BLaER1 (cell line): ENCODE data around the gene SMAD2.
"Not testable (repeated sequence)": the region's sequence is repeated elsewhere in the genome, so short reads cannot be mapped to it uniquely, and the experiment has no call there.

Experiments used
- H3K27ac ChIP-seq: shearing (Covaris generic); formaldehyde crosslinking; 2 replicates; pipeline ENCODE4 v1.8.1; 2022
- H3K27me3 ChIP-seq: shearing (Covaris generic); formaldehyde crosslinking; 2 replicates; pipeline ENCODE4 v1.8.1; 2022
- H3K36me3 ChIP-seq: shearing (Covaris generic); formaldehyde crosslinking; 2 replicates; pipeline ENCODE4 v1.8.1; 2022
- H3K4me1 ChIP-seq: shearing (Covaris generic); formaldehyde crosslinking; 2 replicates; pipeline ENCODE4 v1.8.1; 2022
- H3K4me2 ChIP-seq: shearing (Covaris generic); formaldehyde crosslinking; 2 replicates; pipeline ENCODE4 v1.8.1; 2022
- H3K4me3 ChIP-seq: shearing (Covaris generic); formaldehyde crosslinking; 2 replicates; pipeline ENCODE4 v1.8.1; 2022
- H3K9ac ChIP-seq: shearing (Covaris generic); formaldehyde crosslinking; 2 replicates; pipeline ENCODE4 v1.8.1; 2022
- H3K9me3 ChIP-seq: shearing (Covaris generic); formaldehyde crosslinking; 2 replicates; pipeline ENCODE4 v1.8.1; 2022
- H4K20me1 ChIP-seq: shearing (Covaris generic); formaldehyde crosslinking; 2 replicates; pipeline ENCODE4 v1.8.1; 2022
- Cebpa-rat ChIP-seq: shearing (Covaris generic); IDR thresholded peaks from 2 replicates; pipeline ENCODE4 v1.8.1; 2022

Gene SMAD2

GRCh38 chr18:47968006-47968676, 37.7 kb upstream of the SMAD2 start:
- no peak for TF ChIP-seq Cebpa-rat
- Histone ChIP-seq H3K9me3 (peaks cover 14% of the 10 kb centered on the region), H3K27me3 (no peaks in the 10 kb centered on the region), H4K20me1 (no peaks in the 10 kb centered on the region), H3K9ac (no peak overlapping the region), H3K36me3 (no peaks in the 10 kb centered on the region), H3K4me3 (no peak overlapping the region), H3K27ac (no peak overlapping the region), H3K4me1 (peaks cover 23% of the 10 kb centered on the region), H3K4me2 (no peak overlapping the region)

GRCh38 chr18:47964053-47964452, 33.6 kb upstream of the SMAD2 start:
- Histone ChIP-seq H3K4me3 (no peak overlapping the region), H3K36me3 (no peaks in the 10 kb centered on the region), H3K4me1 (no peaks in the 10 kb centered on the region), H3K9ac (no peak overlapping the region), H3K9me3 (peaks cover 55% of the 10 kb centered on the region), H4K20me1 (no peaks in the 10 kb centered on the region), H3K27me3 (no peaks in the 10 kb centered on the region), H3K27ac (no peak overlapping the region), H3K4me2 (no peak overlapping the region)
- no peak for TF ChIP-seq Cebpa-rat

- not testable (repeated sequence) for H3K4me1 ChIP-seq, H3K9ac ChIP-seq, H3K4me2 ChIP-seq, H3K4me3 ChIP-seq, H4K20me1 ChIP-seq, H3K27me3 ChIP-seq, H3K36me3 ChIP-seq, H3K27ac ChIP-seq
- peaks cover 56% of the 10 kb centered on the region for H3K9me3 ChIP-seq
Observed at GRCh38 chr18:47961003-47961402, 30.5 kb upstream of the SMAD2 start.

- TF ChIP-seq Cebpa-rat = no peak
- Histone ChIP-seq H3K27me3 (no peaks in the 10 kb centered on the region), H3K4me1 (peaks cover 37% of the 10 kb centered on the region), H4K20me1 (no peaks in the 10 kb centered on the region), H3K36me3 (no peaks in the 10 kb centered on the region), H3K27ac (peak overlapping the region; percentile 8; the same call in 1 of the 2 replicates), H3K4me2 (peak overlapping the region; percentile 71), H3K4me3 (no peak overlapping the region), H3K9ac (no peak overlapping the region), H3K9me3 (peaks cover 10% of the 10 kb centered on the region)
Observed at GRCh38 chr18:47953471-47953931, 23.0 kb upstream of the SMAD2 start.

- no peaks in the 10 kb centered on the region for H3K27me3 ChIP-seq
- H3K4me1 ChIP-seq = peaks cover 35% of the 10 kb centered on the region
- H3K4me2 ChIP-seq = no peak overlapping the region
- H3K9ac ChIP-seq = no peak overlapping the region
- no peaks in the 10 kb centered on the region for H3K36me3 ChIP-seq
- H3K9me3 ChIP-seq = 0 out of 2 replicates have a peak, but pooled peaks cover 6% of the 10 kb centered on the region
- no peak for TF ChIP-seq Cebpa-rat
- H4K20me1 ChIP-seq = no peaks in the 10 kb centered on the region
- no peak overlapping the region for H3K27ac ChIP-seq
- H3K4me3 ChIP-seq = no peak overlapping the region
Observed at GRCh38 chr18:47950511-47950910, 20.1 kb upstream of the SMAD2 start.

GRCh38 chr18:47949202-47949601, 18.7 kb upstream of the SMAD2 start:
- H3K9ac ChIP-seq = no peak overlapping the region
- H3K27ac ChIP-seq = no peak overlapping the region
- TF ChIP-seq Cebpa-rat = no peak
- no peaks in the 10 kb centered on the region for H3K36me3 ChIP-seq
- H3K9me3 ChIP-seq = 0 out of 2 replicates have a peak, but pooled peaks cover 6% of the 10 kb centered on the region
- no peak overlapping the region for H3K4me2 ChIP-seq
- peaks cover 22% of the 10 kb centered on the region for H3K4me1 ChIP-seq
- H3K27me3 ChIP-seq = no peaks in the 10 kb centered on the region
- no peak overlapping the region for H3K4me3 ChIP-seq
- H4K20me1 ChIP-seq = no peaks in the 10 kb centered on the region

GRCh38 chr18:47946889-47947288, 16.4 kb upstream of the SMAD2 start:
- no peak overlapping the region for H3K27ac ChIP-seq
- H3K36me3 ChIP-seq = no peaks in the 10 kb centered on the region
- no peak for TF ChIP-seq Cebpa-rat
- no peak overlapping the region for H3K4me2 ChIP-seq
- no peak overlapping the region for H3K4me3 ChIP-seq
- H3K27me3 ChIP-seq = no peaks in the 10 kb centered on the region
- 0 out of 2 replicates have a peak, but pooled peaks cover 8% of the 10 kb centered on the region for H3K9me3 ChIP-seq
- H3K9ac ChIP-seq = no peak overlapping the region
- peaks cover 4% of the 10 kb centered on the region; the same call in 1 of the 2 replicates for H3K4me1 ChIP-seq
- no peaks in the 10 kb centered on the region for H4K20me1 ChIP-seq

- Histone ChIP-seq H3K4me3 (no peak overlapping the region), H3K9me3 (0 out of 2 replicates have a peak, but pooled peaks cover 8% of the 10 kb centered on the region), H4K20me1 (no peaks in the 10 kb centered on the region), H3K9ac (no peak overlapping the region), H3K27me3 (no peaks in the 10 kb centered on the region), H3K4me2 (no peak overlapping the region), H3K27ac (no peak overlapping the region), H3K36me3 (no peaks in the 10 kb centered on the region), H3K4me1 (peaks cover 19% of the 10 kb centered on the region)
- no peak for TF ChIP-seq Cebpa-rat
Observed at GRCh38 chr18:47944972-47945852, 14.8 kb upstream of the SMAD2 start.

GRCh38 chr18:47936952-47937351, 6.5 kb upstream of the SMAD2 start:
- no peak overlapping the region for H3K4me3 ChIP-seq
- no peaks in the 10 kb centered on the region for H4K20me1 ChIP-seq
- H3K9me3 ChIP-seq = 0 out of 2 replicates have a peak, but pooled peaks cover 1% of the 10 kb centered on the region
- no peaks in the 10 kb centered on the region for H3K36me3 ChIP-seq
- H3K27ac ChIP-seq = no peak overlapping the region
- H3K4me2 ChIP-seq = peak overlapping the region; percentile 62
- H3K9ac ChIP-seq = no peak overlapping the region
- no peak for TF ChIP-seq Cebpa-rat
- no peaks in the 10 kb centered on the region for H3K27me3 ChIP-seq
- H3K4me1 ChIP-seq = peaks cover 67% of the 10 kb centered on the region
